HepG2 (cell line): ENCODE results near the gene NMNAT3. TPM values are rescaled to one million over a fixed set of nuclear protein-coding genes. Genes with fewer than 3 reads are reported as not detected.

Source experiments
- ATAC-seq: fragments of 200-7000 bp; cut with Tn5 transposase; 3 replicates; pipeline ENCODE4 v1.9.1; 2020; ENCODE audit warnings: mild to moderate bottlenecking, moderate library complexity
- BruUV-seq: library from RNA; stranded (reverse); fragments of 400-500 nt; replicated peaks from 2 replicates; lab custom pipeline; 2021; lab: Mats Ljungman, UMichigan
- CTCF ChIA-PET: fragments of 300-600 bp; formaldehyde crosslinking; extraction: SDS; loops from one replicate; lab custom pipeline; 2021; ENCODE audit warnings: low total read pairs, inconsistent platforms, low intra/inter-chr PET ratio; lab: Yijun Ruan, JAX
- POLR2A ChIA-PET: fragments of 350-600 bp; sonication (Branson Sonifier 250); formaldehyde crosslinking; loops from one replicate; lab custom pipeline; 2020; ENCODE audit warnings: antibody characterized with exemption, inconsistent platforms; lab: Yijun Ruan, JAX
- DNase-seq: peaks from one replicate; pipeline ENCODE4 v3.0.0-alpha.2; 2015; ENCODE audit warnings: low spot score
- FAIRE-seq: peaks from 3 replicates; lab custom pipeline; 2011; peaks lifted over from hg19 to GRCh38; lab: Jason Lieb, UNC
- H2AFZ ChIP-seq: one replicate; pipeline ENCODE4 v1.6.1; 2011; ENCODE audit warnings: low read length, inconsistent platforms
- H3K27ac ChIP-seq: fragments of 300-600 bp; 3 replicates; pipeline ENCODE4 v1.8.0; 2011; ENCODE audit warnings: mixed run types, mild to moderate bottlenecking, mixed read lengths, low read length, inconsistent platforms; ENCODE audit not compliant: insufficient read depth; ENCODE audit errors: extremely low read length
- H3K27me3 ChIP-seq, 2 experiments: fragments of 200-600 bp in 1 of 2; 2 replicates in 1 of 2; 3 replicates in 1 of 2; pipeline versions ENCODE4 v1.6.0 to v1.8.0; 2011; ENCODE audit warnings: low read length in 2 of 2, mild to moderate bottlenecking in 2 of 2, moderate library complexity in 2 of 2, inconsistent platforms in 1 of 2; ENCODE audit not compliant: insufficient read depth in 2 of 2, control insufficient read depth in 1 of 2
- H3K36me3 ChIP-seq, 2 experiments: fragments of 200-600 bp in 1 of 2; replicated peaks in 1 of 2; 2 replicates in 1 of 2; 3 replicates in 1 of 2; pipeline versions ENCODE4 v1.5.1 to v1.8.0; 2011; ENCODE audit warnings: low read length in 2 of 2, inconsistent platforms in 1 of 2; ENCODE audit not compliant: insufficient read depth in 2 of 2, control insufficient read depth in 1 of 2
- H3K4me1 ChIP-seq: 2 replicates; pipeline ENCODE4 v1.5.1; 2012; ENCODE audit warnings: low read length, inconsistent platforms; ENCODE audit not compliant: insufficient read depth
- H3K4me2 ChIP-seq: 2 replicates; pipeline ENCODE4 v1.6.0; 2011; ENCODE audit warnings: low read depth, low read length, inconsistent platforms
- H3K4me3 ChIP-seq, 3 experiments: fragments of 200-600 bp in 1 of 3; sonication (generic), shearing (Covaris generic) in 1 of 3; replicated peaks in 1 of 3; 2 replicates each; pipeline ENCODE4 v1.5.1; 2011 to 2016; ENCODE audit warnings: low read length in 3 of 3, inconsistent platforms in 2 of 3, low read depth in 2 of 3, mild to moderate bottlenecking in 2 of 3, control low read depth in 1 of 3, mixed read lengths in 1 of 3; ENCODE audit not compliant: insufficient read depth in 1 of 3
- H3K79me2 ChIP-seq: one replicate; pipeline ENCODE4 v1.6.1; 2011; ENCODE audit warnings: low read length, inconsistent platforms; ENCODE audit not compliant: insufficient read depth
- H3K9ac ChIP-seq: 2 replicates; pipeline ENCODE4 v1.6.0; 2011; ENCODE audit warnings: mild to moderate bottlenecking, low read depth, low read length, inconsistent platforms; ENCODE audit not compliant: insufficient read depth
- H3K9me3 ChIP-seq: 2 replicates; pipeline ENCODE4 v1.5.1; 2012; ENCODE audit warnings: mild to moderate bottlenecking, low read length
- H4K20me1 ChIP-seq: 2 replicates; pipeline ENCODE4 v1.6.0; 2011; ENCODE audit warnings: inconsistent platforms, mild to moderate bottlenecking, low read length, moderate library complexity; ENCODE audit not compliant: insufficient read depth
- CC2D1A ChIP-seq: sonication (generic); formaldehyde crosslinking; IDR thresholded peaks from 2 replicates; pipeline ENCODE4 v1.8.1; 2023; ENCODE audit warnings: mild to moderate bottlenecking, missing genetic modification reagents
- GPBP1L1 ChIP-seq: sonication (generic); formaldehyde crosslinking; IDR thresholded peaks from 2 replicates; pipeline ENCODE4 v1.5.0; 2020; ENCODE audit warnings: mild to moderate bottlenecking, missing genetic modification reagents
- HNRNPUL1 ChIP-seq: fragments of 200-400 bp; formaldehyde crosslinking; IDR thresholded peaks from 2 replicates; pipeline ENCODE4 v1.6.1; 2017; ENCODE audit warnings: low read depth, mild to moderate bottlenecking, low read length, moderate library complexity
- ISX ChIP-seq: sonication (generic); formaldehyde crosslinking; conservative IDR thresholded peaks from 2 replicates; pipeline ENCODE4 v1.5.0; 2020; ENCODE audit warnings: missing genetic modification reagents
- LBX2 ChIP-seq: sonication (generic); formaldehyde crosslinking; IDR thresholded peaks from 2 replicates; pipeline ENCODE4 v1.5.0; 2020; ENCODE audit warnings: missing genetic modification reagents, mild to moderate bottlenecking, borderline replicate concordance
- PTBP1 ChIP-seq: fragments of 200-400 bp; formaldehyde crosslinking; IDR thresholded peaks from 2 replicates; pipeline ENCODE4 v1.6.1; 2018; ENCODE audit warnings: low read length, low read depth; ENCODE audit not compliant: poor library complexity, severe bottlenecking
- SP1 ChIP-seq, 2 experiments: fragments of 450-650 bp in 1 of 2; sonication (generic) in 1 of 2; formaldehyde crosslinking in 1 of 2; IDR thresholded peaks; 2 replicates each; pipeline versions ENCODE4 v1.4.0 to v1.6.1; 2016 to 2020; ENCODE audit warnings: missing genetic modification reagents in 1 of 2
- ZBTB25 ChIP-seq: IDR thresholded peaks from 2 replicates; pipeline ENCODE4 v1.6.1; 2018; ENCODE audit warnings: missing genetic modification reagents
- ZNF777 ChIP-seq: sonication (generic); formaldehyde crosslinking; IDR thresholded peaks from 2 replicates; pipeline ENCODE4 v1.4.0; 2020; ENCODE audit warnings: missing genetic modification reagents
- WGBS: methylation state at CpG from one replicate; pipeline ENCODE4 v1.1.6; 2017; ENCODE audit warnings: low lambda C conversion rate; 5-methylcytosine and 5-hydroxymethylcytosine counted together
- in situ Hi-C: cut with HindIII; loops from 2 replicates; pipeline ENCODE4 v1.10.0; 2017; ENCODE audit warnings: low pct_unique_long_range_greater_than_20kb; ENCODE audit not compliant: extremely low pct_ligation_motif_present
- intact Hi-C: fragments of 100-400 bp; cut with micrococcal nuclease; formaldehyde crosslinking; loops from one replicate; pipeline ENCODE4 v1.10.0; 2022; ENCODE audit not compliant: unreplicated experiment
- polyA plus RNA-seq, 8 experiments: library from polyadenylated mRNA; depleted of rRNA in 3 of 8; stranded (reverse) in 7 of 8; unstranded in 1 of 8; fragments of >200 nt; fragmentation: Illumina TruSeq in 4 of 8; extraction: Trizol in 4 of 8; gene quantifications; 2 replicates each; pipeline versions ENCODE4 v1.2.1 to v1.2.3, GENCODE V29; 2011 to 2016; ENCODE audit warnings: low read depth in 4 of 8, missing spikeins in 1 of 8, mixed read lengths in 1 of 8; ENCODE audit not compliant: insufficient read depth in 1 of 8
- total RNA-seq, 5 experiments: library from RNA; depleted of rRNA; stranded (reverse); fragments of >200 nt; fragmentation: Illumina TruSeq; extraction: Trizol; gene quantifications; 2 replicates each; pipeline ENCODE4 v1.2.3, GENCODE V29; 2016; ENCODE audit warnings: low read depth in 1 of 5

Gene NMNAT3
- total and polyA plus RNA-seq, 2 of the 13 experiments (the other 11 are each of a cell fraction or from before 2014, with no cell fraction given), result 6.1 to 7.0 TPM

GRCh38 chr3:139710212-139710611, 32.4 kb upstream of the NMNAT3 start (continued):
- TF ChIP-seq LBX2 (CRISPR knock-in tag), result no peak
- TF ChIP-seq PTBP1, result no peak
- no peak for TF ChIP-seq ZBTB25 (CRISPR knock-in tag)
- no peak for TF ChIP-seq ISX (CRISPR knock-in tag)

- intact Hi-C loops, result no loop called here
- 26% methylated on average over 3 of the region's 3 CpGs for WGBS
- ATAC-seq (no peak), FAIRE-seq (no peak), DNase-seq (no peak)
- Histone ChIP-seq H3K9ac (no peak overlapping the region), H3K9me3 (no peaks in the 10 kb centered on the region), H4K20me1 (no peaks in the 10 kb centered on the region), H3K36me3 (no peaks in the 10 kb centered on the region), H2AFZ (no peak overlapping the region), H3K79me2 (no peaks in the 10 kb centered on the region), H3K4me2 (no peak overlapping the region), H3K27me3 (peaks cover 0 to 8% of the 10 kb centered on the region in 2 experiments; a peak in 1 of 5 replicates), H3K4me1 (peaks cover 14% of the 10 kb centered on the region), H3K27ac (no peak overlapping the region), H3K4me3 (no peak overlapping the region)
- TF ChIP-seq SP1 (IDR thresholded peaks at IDR 0.05) (no peak), SP1 (CRISPR knock-in tag; IDR thresholded peaks at IDR 0.05) (no peak), HNRNPUL1 (no peak), GPBP1L1 (CRISPR knock-in tag) (no peak), CC2D1A (no peak), ZNF777 (no peak)
- POLR2A ChIA-PET, result no interaction called here
- CTCF ChIA-PET, result no interaction called here
- in situ Hi-C loops, result no loop called here
- BruUV-seq, result no TSS peak
Observed at GRCh38 chr3:139705631-139706030, 27.9 kb upstream of the NMNAT3 start.
